ENCODE data around the gene SIL1.
"Not testable (repeated sequence)": the region's sequence is repeated elsewhere in the genome, so short reads cannot be mapped to it uniquely, and the experiment has no call there.

SIL1 gene

DNA sequence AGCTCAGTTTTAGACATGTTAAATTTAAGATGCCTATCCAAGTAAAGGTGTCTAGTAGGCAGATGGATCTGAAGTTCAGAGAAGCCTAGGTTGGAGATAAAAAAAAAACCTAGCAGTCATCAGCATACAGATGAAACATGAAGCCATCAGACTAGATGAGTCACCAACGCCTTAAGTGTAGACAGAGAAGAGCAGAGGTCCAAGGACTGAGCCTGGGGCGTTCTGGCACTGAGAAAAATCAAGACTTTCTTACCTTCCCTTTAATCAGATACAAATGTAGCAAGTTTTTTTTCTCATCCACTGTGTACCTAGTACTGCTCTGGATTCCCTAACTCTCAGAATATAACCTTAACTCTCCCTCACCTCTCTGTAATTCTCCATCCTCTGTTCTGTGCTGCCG is 97.3 kb downstream of the SIL1 start:
- DNase-seq: no peak

DNA sequence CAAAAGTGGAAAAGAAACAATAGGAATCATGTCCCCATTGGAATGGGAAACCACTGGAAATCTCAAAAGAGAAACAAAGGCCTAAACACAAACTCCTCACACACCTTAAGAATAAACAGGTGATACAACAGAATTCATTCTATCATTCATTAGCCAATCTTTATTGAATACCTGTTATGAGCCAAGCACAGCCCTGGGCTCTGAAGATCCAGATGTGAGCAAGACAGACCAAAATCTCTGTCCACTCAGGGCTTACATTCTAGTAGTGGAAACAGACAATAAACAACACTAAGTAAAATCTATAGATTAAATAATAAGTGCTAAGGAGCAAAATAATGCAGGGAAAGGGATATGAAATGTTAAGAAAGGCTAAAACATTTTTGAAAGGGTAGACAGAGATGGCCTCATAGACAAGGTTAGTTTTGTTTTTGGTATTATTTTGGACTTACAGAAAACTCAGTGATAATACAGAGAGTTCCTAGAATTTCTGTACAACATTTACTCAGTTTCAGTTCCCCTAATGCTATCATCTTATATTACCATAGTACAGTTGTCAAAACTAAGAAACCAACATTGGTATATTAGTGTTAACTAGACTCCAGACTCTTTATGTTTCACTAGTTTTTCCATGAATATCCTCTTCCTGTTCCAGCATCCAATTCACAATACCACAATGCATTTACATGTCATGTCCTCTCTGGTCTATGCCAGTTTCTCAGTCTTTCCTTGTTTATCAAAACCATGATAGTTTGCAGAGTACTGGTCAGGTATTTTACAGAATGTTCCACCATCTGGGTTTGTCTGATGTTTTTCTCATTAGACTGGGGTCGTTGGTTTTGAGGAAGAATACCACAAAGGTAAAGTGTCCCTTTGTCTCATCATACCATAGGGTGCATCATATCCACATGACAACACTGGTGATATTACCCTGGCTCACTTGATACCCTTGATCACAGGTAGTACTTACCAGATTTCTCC is 103.7 kb downstream of the SIL1 start:
- no peak for DNase-seq

DNA sequence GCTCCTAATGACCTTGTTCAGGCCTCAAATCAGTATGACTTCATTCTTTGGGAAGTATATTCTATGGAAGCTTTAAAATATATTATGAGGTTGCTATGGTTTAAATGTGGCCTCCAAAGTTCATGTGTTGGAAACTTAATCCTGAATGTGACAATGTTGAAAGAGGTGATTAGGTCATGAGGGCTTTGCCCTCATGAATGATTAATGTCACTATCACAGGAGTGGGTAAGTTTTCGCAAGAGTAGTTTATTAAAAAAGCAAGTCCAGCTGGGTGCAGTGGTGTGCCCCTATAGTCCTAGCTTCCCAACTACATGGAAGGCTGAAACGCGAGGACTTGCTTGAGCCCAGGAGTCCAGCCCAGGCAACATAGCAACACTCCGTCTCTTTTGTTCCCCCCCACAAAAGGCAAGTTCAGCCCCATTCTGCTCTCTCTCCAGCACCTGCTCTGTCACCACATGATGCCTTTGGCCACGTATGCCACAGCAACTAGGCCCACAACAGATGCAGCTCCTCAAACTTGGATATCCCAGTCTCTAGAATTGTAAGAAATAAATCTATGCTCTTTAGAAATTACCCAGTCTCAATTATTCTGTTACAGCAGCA is 105.3 kb downstream of the SIL1 start:
- DNase-seq: no peak

DNA sequence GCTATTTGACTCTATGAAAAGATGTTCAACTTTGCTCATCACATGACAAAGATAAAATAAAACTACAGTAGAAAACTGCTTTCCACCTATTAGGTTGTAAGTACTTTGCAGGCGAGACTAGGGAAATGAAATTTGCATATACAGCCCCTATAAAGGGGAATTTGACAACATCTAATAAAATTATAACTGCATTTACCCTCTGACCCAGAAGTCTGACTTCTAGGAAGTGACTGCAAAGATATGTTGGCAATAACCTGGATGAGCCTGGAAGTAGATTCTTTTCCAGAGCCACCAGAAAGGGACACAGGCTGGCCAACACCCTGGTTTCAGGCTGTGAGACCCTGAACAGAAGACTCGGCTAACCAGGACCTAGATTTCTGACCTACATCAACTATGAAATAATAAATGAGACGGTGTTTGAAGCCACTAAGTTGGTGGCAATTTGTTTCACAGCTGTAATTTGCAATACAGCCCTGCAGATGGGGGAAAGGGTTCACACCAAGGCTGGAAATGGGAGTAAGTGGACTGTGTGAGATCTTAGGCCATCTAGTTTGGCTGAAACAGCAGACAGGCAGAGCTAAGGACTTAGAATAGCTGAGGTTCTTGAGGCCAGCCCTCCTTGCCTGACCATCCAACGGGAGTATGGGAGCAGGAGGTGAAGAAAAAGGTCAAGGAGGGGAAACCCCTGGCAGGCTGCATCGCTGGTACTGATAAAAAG is 106.6 kb downstream of the SIL1 start:
- DNase-seq: no peak

DNA sequence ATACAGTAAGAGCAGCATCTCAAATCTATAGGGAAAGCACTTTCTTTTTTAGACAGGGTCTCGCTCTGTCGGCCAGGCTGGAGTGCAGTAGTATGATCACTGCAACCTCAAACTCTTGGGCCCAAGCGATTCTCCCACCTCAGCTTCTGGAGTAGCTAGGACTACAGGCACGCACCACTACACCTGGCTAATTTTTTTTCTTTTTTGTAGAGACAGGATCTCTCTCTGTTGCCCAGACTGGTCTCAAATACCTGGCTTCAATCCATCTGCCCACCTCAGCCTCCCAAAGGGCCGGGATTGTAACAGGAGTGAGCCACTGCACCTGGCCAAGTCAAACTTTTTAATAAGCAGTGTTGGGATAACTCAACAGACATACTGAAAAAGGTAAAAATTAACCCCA is 107.6 kb downstream of the SIL1 start:
- no peak for DNase-seq

DNA sequence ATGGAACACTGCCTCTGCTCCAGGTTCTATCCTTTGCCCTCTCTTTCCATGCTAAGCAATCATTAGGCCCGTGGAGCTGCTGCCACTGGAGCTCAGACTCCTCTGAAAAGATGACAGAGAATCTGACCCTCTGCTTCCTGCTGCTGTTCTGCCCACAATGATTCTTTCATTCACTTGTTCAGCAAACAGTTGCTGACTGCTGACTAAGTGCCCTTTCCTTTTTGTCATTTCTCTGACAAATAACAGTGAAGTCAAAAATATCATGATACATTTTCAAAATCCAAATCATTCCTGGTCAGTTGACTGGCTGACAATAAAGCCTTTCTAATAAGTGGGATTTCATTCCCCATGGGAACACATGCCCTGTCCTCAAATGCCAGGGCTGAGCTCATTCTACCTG is 110.1 kb downstream of the SIL1 start:
- no peak for DNase-seq

DNA sequence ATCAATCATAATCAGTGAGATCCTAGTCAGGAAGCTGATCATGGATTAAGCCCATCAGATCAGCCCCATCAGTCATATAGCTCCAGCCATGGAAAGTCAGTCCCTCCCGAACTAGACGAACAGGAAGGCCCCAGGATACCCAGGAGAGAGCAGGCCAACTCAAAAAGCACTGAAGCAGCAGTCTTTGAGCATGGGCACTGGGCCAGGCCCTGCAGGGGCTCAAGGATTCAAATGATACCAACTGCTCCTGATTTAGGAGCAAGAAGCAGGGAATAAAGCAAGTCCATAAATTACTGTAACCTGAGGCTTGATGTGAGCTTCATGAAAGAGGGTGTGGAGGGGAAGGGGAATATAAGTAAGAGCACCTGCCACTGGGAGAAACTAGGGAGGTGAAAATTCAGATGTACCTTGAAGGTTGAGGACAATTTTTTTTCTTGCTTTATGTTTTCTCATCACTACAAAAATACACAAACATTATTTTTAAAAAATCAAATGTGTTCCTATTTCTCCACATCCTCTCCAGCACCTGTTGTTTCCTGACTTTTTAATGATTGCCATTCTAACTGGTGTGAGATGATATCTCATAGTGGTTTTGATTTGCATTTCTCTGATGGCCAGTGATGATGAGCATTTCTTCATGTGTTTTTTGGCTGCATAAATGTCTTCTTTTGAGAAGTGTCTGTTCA is 115.2 kb downstream of the SIL1 start:
- no peak for DNase-seq

DNA sequence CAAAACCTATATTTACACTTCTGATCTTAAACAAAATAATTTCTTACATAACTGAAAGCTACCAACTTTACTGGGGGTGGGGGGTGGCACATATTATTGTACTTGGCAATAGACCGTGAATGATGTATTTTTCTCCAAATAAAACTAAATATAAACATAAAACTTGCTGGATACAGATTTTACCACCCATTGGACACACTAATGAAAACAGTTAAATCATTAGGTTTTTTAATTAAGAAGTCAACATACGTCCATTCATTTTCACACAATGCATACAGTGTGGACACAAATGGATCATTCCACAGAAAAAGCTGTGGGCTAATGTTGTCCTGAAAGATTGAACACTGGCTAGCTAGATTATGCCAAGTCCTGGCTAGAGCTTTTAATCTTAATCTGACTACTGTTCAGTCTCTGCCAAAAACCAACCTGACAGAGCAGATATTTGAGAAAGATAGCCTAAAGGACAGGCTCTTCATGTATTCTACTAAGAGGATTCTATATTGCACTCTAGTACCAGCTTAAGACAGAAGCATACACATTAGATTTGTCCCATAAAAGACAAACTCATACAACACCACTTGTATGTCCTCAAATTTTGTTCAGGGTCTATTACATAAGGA is 118.1 kb downstream of the SIL1 start:
- DNase-seq: no peak

DNA sequence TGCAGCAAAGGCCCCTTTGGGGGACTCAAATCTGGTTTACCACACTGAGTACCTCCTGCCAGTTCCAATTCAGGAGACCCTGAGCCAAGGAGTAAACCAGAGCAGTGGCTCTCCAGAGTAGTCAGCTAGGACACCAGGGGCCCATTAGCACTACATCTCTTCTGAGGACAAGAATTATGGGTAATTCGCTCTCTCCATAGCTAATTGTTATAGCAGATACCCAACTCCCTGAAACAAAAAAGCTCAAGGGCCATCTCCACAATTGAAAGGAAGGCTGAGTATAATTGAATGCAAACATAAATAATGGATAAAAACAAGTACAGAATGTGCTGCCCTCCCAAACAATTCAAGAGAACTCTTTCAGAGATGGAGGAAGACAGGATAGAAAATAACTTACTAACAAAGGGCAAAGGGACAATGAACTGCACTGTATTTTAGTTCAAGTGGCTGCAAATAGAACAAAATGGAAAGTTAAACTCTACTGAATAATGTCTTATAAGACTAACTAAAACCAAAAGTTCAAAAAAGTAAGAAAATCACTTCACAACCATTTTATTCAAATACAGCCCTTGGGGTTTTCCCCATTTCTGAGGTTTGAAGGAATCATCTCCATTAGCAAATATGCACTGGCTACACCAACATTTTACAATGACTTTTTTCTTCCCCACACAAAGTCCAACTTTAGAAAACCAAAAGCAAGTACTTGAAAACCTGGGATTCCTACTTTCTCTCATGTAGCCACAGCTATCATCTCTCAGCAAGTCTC is 118.8 kb downstream of the SIL1 start:
- DNase-seq: no peak

DNA sequence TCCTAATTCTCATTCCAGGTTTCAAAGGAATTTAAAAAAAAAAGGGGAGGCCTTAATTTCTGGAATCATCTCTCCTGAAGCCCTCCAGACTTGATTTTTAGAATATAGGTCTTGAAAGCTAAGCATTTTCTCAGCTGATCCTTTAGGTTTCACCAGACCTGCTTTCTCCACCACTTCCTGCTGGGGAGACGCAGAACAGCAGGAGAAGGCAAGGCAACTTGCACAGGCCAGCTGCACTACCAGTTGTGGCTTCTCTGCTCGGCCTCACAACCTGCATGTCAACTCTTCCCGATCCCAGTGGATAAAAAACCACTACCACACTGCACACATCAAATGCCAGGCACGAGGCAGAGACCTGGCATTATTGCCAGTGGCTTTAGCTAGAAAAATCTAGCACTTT is 119.8 kb downstream of the SIL1 start:
- DNase-seq: no peak

DNA sequence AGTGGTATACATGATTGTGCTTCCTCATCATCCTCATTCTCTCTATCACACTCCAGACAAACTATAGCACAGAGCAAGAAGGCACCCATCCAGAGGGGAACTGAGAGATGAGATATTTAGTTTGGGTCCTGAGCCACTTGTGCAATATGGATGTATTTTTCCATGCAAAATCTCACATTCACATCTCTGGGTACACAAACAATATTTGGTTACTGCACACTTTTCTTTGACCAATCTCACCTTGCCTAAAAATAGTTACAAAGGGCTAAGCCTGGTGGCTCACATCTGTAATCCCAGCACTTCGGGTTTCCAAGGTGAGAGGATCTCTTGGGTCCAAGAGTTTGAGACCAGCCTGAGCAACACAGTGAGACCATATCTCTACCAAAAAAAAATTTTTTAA is 120.3 kb downstream of the SIL1 start:
- DNase-seq: no peak

DNA sequence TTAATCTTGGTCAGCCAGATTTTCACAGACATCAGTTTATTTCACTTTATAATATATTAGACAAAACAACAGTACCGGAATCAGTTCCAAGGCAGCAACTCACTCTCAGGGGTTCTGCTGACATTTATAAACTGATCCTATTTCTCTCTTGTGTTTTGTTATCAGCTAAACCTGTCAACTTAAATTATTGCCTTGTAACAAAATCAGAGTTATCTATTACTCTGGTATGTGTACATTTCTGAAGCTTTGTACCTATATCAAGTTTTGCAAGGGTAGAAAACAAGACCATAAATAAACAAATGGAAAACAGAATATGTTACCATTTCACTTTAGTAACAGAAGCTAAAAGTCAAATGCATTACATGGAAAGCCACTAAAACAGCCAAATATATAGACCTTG is 122.1 kb downstream of the SIL1 start:
- no peak for DNase-seq

DNA sequence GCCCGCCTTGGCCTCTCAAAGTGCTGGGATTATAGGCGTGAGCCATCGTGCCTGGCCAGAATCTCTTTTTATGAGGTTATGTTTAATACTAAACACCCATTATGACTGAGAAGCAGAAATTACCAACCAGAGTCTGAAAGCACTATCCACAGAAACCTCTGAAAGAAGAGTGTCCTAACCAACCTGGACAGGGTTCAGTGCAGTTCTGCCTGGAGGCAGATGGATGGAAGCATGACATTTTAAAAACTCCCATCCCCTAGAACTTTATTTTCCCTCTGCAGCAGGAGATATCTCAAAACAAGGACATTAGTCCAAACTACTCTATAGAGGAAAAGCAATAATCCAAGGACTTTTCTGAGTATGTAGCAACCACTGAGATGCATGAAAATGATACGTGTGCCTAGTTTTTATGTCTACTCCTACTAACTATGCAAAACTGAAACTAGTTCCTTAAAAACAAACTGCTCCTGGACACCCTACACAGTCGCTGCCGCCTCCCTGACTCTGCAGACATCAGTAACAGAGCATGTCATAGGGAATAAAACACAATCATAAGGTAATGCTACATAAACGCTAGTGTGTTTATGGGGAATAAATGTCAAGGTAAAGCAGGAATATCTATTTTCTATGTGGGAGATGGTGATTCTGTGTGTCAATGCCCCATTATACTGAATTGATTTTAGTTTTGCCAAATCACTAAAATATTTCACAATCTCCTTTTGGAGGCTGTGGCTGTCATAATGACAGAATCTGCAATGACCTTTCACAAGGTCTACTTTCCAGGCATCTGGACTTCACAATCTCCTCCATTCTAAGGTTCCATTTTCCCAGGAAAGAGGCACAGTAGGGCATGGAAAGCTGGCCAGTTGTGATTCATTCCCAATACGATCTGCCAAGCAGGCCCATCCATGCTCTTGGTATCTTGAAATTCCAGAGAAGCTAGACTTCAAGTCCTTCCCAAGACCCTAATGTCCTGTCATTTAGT is 122.8 kb downstream of the SIL1 start:
- no peak for DNase-seq

DNA sequence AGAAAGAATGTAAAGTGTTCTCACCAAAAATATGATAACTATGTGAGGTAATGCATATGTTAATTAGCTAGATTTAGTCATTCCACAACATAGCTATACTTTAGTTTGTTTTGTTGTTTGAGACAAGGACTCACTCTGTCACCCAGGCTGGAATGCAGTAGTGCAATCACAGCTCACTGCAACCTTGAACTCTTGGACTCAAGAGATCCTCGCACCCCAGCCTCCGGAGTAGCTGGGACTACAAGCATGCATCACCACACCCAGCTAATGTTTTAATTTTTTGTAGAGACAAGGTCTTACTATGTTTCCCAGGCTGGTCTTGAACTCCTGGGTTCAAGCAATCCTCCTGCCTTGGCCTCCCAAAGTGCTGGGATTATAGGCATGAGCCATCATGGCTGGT is 124.2 kb downstream of the SIL1 start:
- DNase-seq: not testable (repeated sequence)

DNA sequence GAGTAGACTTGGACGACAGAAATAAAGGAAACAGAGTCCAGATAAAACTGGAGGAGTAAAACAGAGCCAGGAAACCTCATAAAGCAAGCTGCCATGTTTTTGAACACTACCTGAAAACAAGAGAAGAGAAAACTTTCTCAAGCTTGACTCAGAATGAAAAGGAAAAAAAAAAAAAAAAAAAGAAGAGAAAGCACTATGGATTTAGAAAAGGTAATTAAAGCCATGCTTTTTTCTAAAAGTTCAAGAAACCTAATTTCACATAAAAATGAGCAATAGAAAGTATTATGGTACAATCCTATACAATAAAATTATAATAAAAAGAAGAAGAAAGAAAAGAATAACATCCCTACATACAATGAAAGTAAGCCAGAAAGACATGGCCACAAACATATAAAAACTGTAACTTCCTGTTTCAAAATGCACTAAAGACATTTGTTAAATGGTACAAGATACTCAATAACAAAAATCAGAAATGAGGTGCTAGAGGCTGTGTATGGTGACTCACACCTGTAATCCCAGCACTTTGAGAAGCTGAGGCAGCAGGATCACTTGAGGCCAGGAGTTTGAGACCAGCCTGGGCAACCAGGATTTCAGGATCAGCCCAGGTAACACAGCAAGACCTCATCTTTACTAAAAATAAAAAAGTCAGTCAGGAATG is 129.5 kb downstream of the SIL1 start:
- DNase-seq: no peak

DNA sequence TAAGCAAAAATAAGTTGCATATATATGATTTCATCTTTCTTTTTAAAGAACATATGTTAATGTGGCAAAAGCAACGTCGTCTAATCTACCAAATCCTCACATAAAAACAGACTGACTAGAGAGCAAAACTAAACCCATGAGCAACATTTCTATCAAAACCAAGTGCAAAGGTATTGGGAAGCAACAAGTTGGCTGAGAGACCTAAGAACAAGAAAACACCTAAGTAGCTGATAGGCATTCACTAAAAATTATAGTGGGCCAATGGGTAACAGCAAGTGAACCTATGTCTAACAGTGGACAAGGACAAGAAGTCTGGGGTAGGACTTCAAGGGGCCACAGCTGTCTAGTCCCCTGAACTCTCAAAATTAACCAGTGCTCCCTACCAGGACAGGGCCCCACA is 130.1 kb downstream of the SIL1 start:
- DNase-seq: no peak

DNA sequence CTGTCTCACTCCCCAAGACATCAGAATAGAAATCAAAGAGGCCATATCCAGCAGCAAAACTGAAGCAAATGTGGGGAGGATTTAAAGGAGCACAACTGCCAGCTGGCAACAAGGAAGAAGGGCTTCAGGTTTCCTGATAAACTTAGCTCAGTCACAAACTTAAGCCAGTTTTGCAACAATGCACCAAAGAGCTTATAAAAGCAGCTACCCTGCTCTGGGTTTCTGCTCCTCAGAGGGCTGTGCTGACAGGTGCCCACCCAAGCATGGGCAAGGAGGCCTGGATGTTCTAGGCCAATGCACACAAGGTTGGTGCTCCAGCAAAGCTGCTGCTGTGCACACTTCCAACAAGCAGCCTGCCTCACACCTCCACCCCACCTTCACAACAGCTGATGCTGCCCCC is 132.9 kb downstream of the SIL1 start:
- no peak for DNase-seq

DNA sequence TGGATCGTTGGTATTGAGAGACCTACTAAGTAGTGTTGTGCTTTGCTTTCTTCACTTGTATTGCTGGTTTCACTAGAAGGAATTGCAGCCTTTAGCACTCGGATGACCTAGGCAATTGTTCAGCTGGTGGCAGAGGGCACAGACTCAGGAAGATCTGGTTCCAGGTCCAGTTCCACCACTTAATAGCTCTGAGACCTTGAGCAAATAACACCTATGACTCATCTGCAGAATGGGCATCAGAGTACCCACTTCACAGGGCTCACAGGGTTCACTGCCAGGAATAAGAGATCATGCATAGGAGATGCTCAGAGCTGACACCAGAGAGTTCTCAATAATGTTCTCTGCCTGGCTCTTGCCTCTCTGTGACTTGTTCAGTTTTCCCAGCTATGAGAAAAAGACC is 133.6 kb downstream of the SIL1 start:
- DNase-seq: no peak

DNA sequence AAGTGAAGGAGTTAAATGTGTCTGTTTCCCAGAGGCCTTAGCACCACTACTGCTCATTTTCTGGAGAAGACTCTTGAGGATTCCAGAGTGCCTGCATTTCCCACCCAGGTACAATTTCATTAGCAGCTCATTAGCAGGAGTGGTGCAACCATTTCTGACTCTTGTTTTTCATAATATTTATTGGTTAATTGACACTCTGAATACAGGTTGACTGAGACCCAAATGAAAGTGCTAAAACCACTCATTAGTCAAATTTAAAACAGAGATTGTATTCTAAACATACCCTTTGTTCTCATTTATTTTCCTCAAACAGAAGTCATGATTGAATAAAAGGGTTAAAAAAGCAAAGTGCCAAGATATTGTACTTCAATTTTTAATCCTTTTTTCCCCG is 134.5 kb downstream of the SIL1 start:
- no peak for DNase-seq
